Esophagus muscularis mucosa (tissue), 4 donors: ENCODE data around the gene CRACR2B. TPM values are rescaled to one million over a fixed set of nuclear protein-coding genes. Genes with fewer than 3 reads are reported as not detected.

ENCODE experiments used
- DNase-seq: peaks from one replicate; pipeline ENCODE4 v3.0.0-alpha.2; 2017; ENCODE audit errors: extremely low spot score
- H3K27ac ChIP-seq, 4 donors: fragments of 200-600 bp; sonication (generic); replicated peaks in 1 of 4; 1 replicate in 3 of 4; 2 replicates in 1 of 4; pipeline ENCODE4 v1.5.1; 2016 to 2019; ENCODE audit warnings: mild to moderate bottlenecking in 1 of 4
- H3K27me3 ChIP-seq, 4 donors: fragments of 200-600 bp; sonication (generic); one replicate each; pipeline versions ENCODE4 v1.5.1 to v1.6.0; 2016 to 2019
- H3K36me3 ChIP-seq, 4 donors: fragments of 200-600 bp; sonication (generic); one replicate each; pipeline ENCODE4 v1.5.1; 2016 to 2019
- H3K4me1 ChIP-seq, 4 donors: fragments of 200-600 bp; sonication (generic); one replicate each; pipeline ENCODE4 v1.5.1; 2016 to 2019
- H3K4me3 ChIP-seq, 4 donors: fragments of 200-600 bp; sonication (generic); 1 replicate in 2 of 4; 2 replicates in 2 of 4; pipeline ENCODE4 v1.5.1; 2016 to 2019; ENCODE audit warnings: mild to moderate bottlenecking in 4 of 4, moderate library complexity in 1 of 4
- H3K9me3 ChIP-seq, 4 donors: fragments of 200-600 bp; sonication (generic); 1 replicate in 3 of 4; 2 replicates in 1 of 4; pipeline ENCODE4 v1.5.1; 2016 to 2019
- CTCF ChIP-seq, 3 experiments: fragments of 200-600 bp in 2 of 3; fragments of 450-650 bp in 1 of 3; sonication (generic) in 2 of 3; IDR thresholded peaks; one replicate each; pipeline ENCODE4 v1.5.1; 2017 to 2019; ENCODE audit warnings: antibody characterized with exemption in 3 of 3, mild to moderate bottlenecking in 2 of 3, moderate library complexity in 1 of 3
- EP300 ChIP-seq: sonication (generic); formaldehyde crosslinking; IDR thresholded peaks from one replicate; pipeline ENCODE4 v1.6.1; 2017; ENCODE audit warnings: antibody characterized with exemption
- POLR2A ChIP-seq: fragments of 450-650 bp; IDR thresholded peaks from one replicate; pipeline ENCODE4 v1.6.1; 2017; ENCODE audit warnings: antibody characterized with exemption, moderate library complexity, mild to moderate bottlenecking, low read depth
- POLR2AphosphoS5 ChIP-seq, 2 donors: sonication (generic); formaldehyde crosslinking; IDR thresholded peaks; one replicate each; pipeline ENCODE4 v1.6.1; 2017; ENCODE audit warnings: antibody characterized with exemption in 2 of 2
- WGBS: methylation state at CpG from one replicate; pipeline ENCODE4 v1.1.5; 2018; 5-methylcytosine and 5-hydroxymethylcytosine counted together
- intact Hi-C: fragments of 100-400 bp; cut with DNase I; formaldehyde crosslinking; loops from one replicate; pipeline ENCODE4 v1.15.1; 2023
- total RNA-seq, 4 donors: library from RNA; depleted of rRNA; stranded (reverse); fragments of >200 nt; gene quantifications; one replicate each; pipeline versions ENCODE4 v1.1.0 to v1.2.1, GENCODE V29; 2016

The CRACR2B gene
- total RNA-seq, 4 donors from 2014 or later: 5.3 to 8.4 (median 7.0) TPM

GRCh38 chr11:843818-844692, 16.3 kb downstream of the CRACR2B start:
- peaks cover 59 to 91% (median 84%) of the 10 kb centered on the region in 4 donors for H3K4me1 ChIP-seq
- TF ChIP-seq POLR2A (peak; percentile 39), POLR2AphosphoS5 (IDR thresholded peaks at IDR 0.05) (peak; percentile 94 to 96), EP300 (no peak)
- peaks cover 10 to 33% (median 30%) of the 10 kb centered on the region in 4 donors for H3K36me3 ChIP-seq
- H3K27me3 ChIP-seq: peaks cover 0 to 13% (median 3%) of the 10 kb centered on the region in 4 donors
- 3% methylated on average over 5 of the region's 25 CpGs for WGBS
- intact Hi-C loops: loop anchor here (2.0 kb wide), 1 partner anchor 83 kb away; no protein-coding TSS in a partner anchor
- no peaks in the 10 kb centered on the region for H3K9me3 ChIP-seq
- peak; percentile 99 for DNase-seq
- H3K27ac ChIP-seq: peak overlapping the region; percentile 88 to 94 (median 91)
- peak overlapping the region; percentile 80 to 94 (median 90) for H3K4me3 ChIP-seq

GRCh38 chr11:844693-845644, 17.2 kb downstream of the CRACR2B start:
- Histone ChIP-seq H3K9me3 (no peaks in the 10 kb centered on the region), H3K36me3 (peaks cover 3 to 24% (median 21%) of the 10 kb centered on the region in 4 donors), H3K27me3 (peaks cover 0 to 17% (median 5%) of the 10 kb centered on the region in 4 donors), H3K27ac (peak overlapping the region; percentile 88 to 94 (median 91)), H3K4me3 (peak overlapping the region; percentile 80 to 94 (median 90)), H3K4me1 (peaks cover 60 to 90% (median 84%) of the 10 kb centered on the region in 4 donors)
- intact Hi-C loops: loop anchor here (2.0 kb wide), 1 partner anchor 82 kb away; no protein-coding TSS in a partner anchor
- peak; percentile 98 for DNase-seq
- TF ChIP-seq EP300 (no peak), POLR2AphosphoS5 (IDR thresholded peaks at IDR 0.05) (peak; percentile 79 to 89), CTCF (IDR thresholded peaks at IDR 0.05) (no peak), POLR2A (no peak)
- WGBS: 58% methylated on average over 3 of the region's 31 CpGs

- Histone ChIP-seq H3K36me3 (peaks cover 0 to 20% (median 16%) of the 10 kb centered on the region in 4 donors), H3K27ac (peak overlapping the region; percentile 88 to 94 (median 91)), H3K27me3 (peaks cover 0 to 17% (median 5%) of the 10 kb centered on the region in 4 donors), H3K4me1 (peaks cover 62 to 90% (median 84%) of the 10 kb centered on the region in 4 donors), H3K4me3 (peak overlapping the region in 3 of 4 donors; percentile 80 to 94 (median 89)), H3K9me3 (no peaks in the 10 kb centered on the region)
- no CpG with 5 or more reads among the region's 8 CpGs for WGBS
- no peak for TF ChIP-seq POLR2A
- no peak for TF ChIP-seq POLR2AphosphoS5 (IDR thresholded peaks at IDR 0.05)
- no peak for TF ChIP-seq CTCF (IDR thresholded peaks at IDR 0.05)
- TF ChIP-seq EP300: no peak
- intact Hi-C loops: loop anchor here (2.0 kb wide), 1 partner anchor 81 kb away; no protein-coding TSS in a partner anchor
- no peak for DNase-seq
These were observed 18.3 kb downstream of the CRACR2B start for GRCh38 chr11:845872-846495.

GRCh38 chr11:846496-847098, 18.9 kb downstream of the CRACR2B start:
- no peak for TF ChIP-seq POLR2A
- no peak for TF ChIP-seq EP300
- no peak for TF ChIP-seq CTCF (IDR thresholded peaks at IDR 0.05)
- no peak for TF ChIP-seq POLR2AphosphoS5 (IDR thresholded peaks at IDR 0.05)
- H3K4me1 ChIP-seq: peaks cover 57 to 90% (median 84%) of the 10 kb centered on the region in 4 donors
- no peak overlapping the region for H3K4me3 ChIP-seq
- no peak for DNase-seq
- WGBS: 70% methylated on average over 6 of the region's 11 CpGs
- H3K27ac ChIP-seq: peak overlapping the region; percentile 88 to 94 (median 91)
- intact Hi-C loops: no loop called here
- H3K9me3 ChIP-seq: no peaks in the 10 kb centered on the region
- peaks cover 0 to 20% (median 13%) of the 10 kb centered on the region in 4 donors for H3K36me3 ChIP-seq
- peaks cover 0 to 17% (median 5%) of the 10 kb centered on the region in 4 donors for H3K27me3 ChIP-seq
